ENCODE measurements around the gene TPRX1. TPM values are rescaled to one million over a fixed set of nuclear protein-coding genes. Genes with fewer than 3 reads are reported as not detected.

The TPRX1 gene
- total and polyA plus RNA-seq, 9 of the 15 experiments (the other 6 are each of a cell fraction or from before 2014, with no cell fraction given), result not detected

DNA sequence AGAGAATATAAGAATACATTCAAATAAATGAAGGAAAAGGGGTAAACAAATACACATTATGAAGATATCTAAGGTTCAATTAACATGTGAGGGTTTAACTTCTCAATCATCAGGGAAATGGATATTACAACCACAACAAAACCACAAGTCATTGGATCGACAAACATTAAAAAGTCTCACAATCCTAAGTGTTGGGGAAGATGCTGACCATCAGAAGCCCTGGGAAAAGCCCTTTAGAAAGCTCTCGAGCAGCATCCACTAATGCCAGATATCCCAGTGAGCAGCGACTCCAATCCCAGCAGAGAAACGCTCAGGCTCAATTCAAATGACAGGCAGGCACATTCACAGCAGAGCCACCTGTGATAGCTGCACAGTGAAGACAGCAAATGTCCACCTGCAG lies 3.1 kb downstream of the TPRX1 start:
- ATAC-seq (no peak), DNase-seq (ENCODE audit: extremely low read depth in 1 of 4, low spot score in 3 of 4) (no peak), FAIRE-seq (no peak)
- Histone ChIP-seq H3K9me1 (ENCODE audit: control insufficient read depth, insufficient read depth, low read length) (no peaks in the 10 kb centered on the region), H4K20me1 (replicated peaks; ENCODE audit: control insufficient read depth, insufficient read depth, low read length) (no peaks in the 10 kb centered on the region), H3K27me3 (ENCODE audit: control insufficient read depth in 2 of 2, insufficient read depth in 2 of 2, low read length in 2 of 2) (peaks cover 17 to 27% of the 10 kb centered on the region in 2 experiments), H3K4me3 (no peak overlapping the region), H3K79me2 (ENCODE audit: control insufficient read depth, insufficient read depth, low read length) (no peaks in the 10 kb centered on the region), H3K36me3 (ENCODE audit: control insufficient read depth, insufficient read depth, low read length) (no peaks in the 10 kb centered on the region), H3K27ac (ENCODE audit: extremely low read depth, low read depth, low read length) (no peak overlapping the region), H3K9ac (ENCODE audit: insufficient read depth in 1 of 2, low read depth in 2 of 2, low read length in 2 of 2) (no peak overlapping the region), H3K4me1 (replicated peaks in 1 of 2; ENCODE audit: control insufficient read depth in 2 of 2, insufficient read depth in 2 of 2, low read length in 2 of 2) (no peaks in the 10 kb centered on the region; a peak in 1 of 5 replicates), H2AFZ (ENCODE audit: low read depth, low read length) (no peak overlapping the region), H3K4me2 (ENCODE audit: insufficient read depth, low read length) (no peak overlapping the region), H3K9me3 (replicated peaks; ENCODE audit: control insufficient read depth, insufficient read depth, low read depth, low read length) (no peaks in the 10 kb centered on the region)
- intact Hi-C loops (cut with micrococcal nuclease), result no loop called here
- ChIA-PET POLR2A (no interaction called here), CTCF (ENCODE audit: low intra/inter-chr PET ratio) (no interaction called here)
- 17% methylated on average over 4 of the region's 4 CpGs for WGBS (ENCODE audit: insufficient coverage, low coverage, missing lambda C conversion rate)
- BruUV-seq (replicated peaks), result no TSS peak
- in situ Hi-C loops (cut with MboI), result loop anchor here (5.0 kb wide), 1 partner anchor 56 kb away; the partner anchor contains the start of gene TPRX2
- TF ChIP-seq, protein P1, sequence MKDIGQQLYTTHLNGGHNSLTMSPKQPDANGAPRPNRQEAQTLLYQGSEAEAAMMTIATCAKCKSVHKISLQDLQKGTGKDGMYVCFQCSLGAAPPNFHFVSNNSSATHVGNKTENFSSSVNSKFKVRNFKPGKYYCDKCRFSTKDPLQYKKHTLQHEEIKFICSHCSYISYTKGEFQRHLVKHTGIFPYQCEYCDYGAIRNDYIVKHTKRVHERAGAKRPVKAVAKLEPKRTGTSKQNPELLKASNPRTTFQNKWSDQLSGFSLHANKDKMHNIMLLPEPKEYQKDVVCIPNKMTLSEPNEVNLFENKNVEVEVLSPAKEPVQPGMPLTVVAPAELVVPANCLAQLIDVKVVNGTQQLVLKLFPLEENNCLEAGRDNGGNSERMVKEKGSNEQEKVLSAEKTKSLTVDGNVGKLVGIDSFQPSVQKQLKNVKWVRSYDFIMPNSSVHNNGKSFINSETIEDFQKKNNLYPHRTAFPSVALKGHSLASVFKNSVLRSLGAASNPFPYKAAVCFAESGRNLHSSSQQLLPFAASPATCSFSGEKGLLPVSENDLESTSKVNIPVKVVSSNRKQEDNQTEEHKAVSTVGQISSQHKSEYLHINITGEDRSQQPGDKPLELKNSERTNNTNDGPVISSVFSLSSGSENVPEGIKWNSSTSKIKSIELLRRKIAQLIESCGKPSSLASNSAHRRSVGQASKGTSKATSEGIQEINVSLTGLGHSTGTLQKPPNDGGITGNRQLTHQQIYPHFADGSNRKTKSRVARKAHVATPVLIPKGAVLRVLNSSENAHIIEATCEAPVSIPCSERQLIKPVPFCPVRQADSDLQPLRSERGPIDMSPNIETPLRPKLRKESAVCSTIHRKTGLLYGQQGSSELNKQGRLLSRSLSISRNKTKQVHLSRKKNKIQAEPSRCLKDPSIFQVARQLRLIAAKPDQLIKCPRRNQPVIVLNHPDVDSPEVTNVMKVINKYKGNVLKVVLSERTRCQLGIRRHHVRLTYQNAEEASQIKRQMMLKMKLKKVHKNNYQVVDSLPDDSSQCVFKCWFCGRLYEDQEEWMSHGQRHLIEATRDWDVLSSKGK (CRISPR knock-in tag; IDR thresholded peaks at IDR 0.05), result no peak
- TF ChIP-seq MYBL2 (IDR thresholded peaks at IDR 0.05; ENCODE audit: low read depth) (no peak), MYBL2 (CRISPR knock-in tag; IDR thresholded peaks at IDR 0.05; ENCODE audit: borderline replicate concordance) (no peak), GTF2A2 (tag; IDR thresholded peaks at IDR 0.05) (no peak), SRSF3 (IDR thresholded peaks at IDR 0.05; ENCODE audit: insufficient read depth, low read length) (no peak), TRIM24 (IDR thresholded peaks at IDR 0.05) (no peak), SRSF1 (IDR thresholded peaks at IDR 0.05; ENCODE audit: low read depth, low read length) (no peak), SP2 (IDR thresholded peaks at IDR 0.05; ENCODE audit: extremely low read depth, low read depth, low read length, poor library complexity, severe bottlenecking) (no peak), ZNF75A (CRISPR knock-in tag; IDR thresholded peaks at IDR 0.05) (no peak), HEY1 (CRISPR knock-in tag; IDR thresholded peaks at IDR 0.05; ENCODE audit: borderline replicate concordance) (no peak), RBM25 (IDR thresholded peaks at IDR 0.05; ENCODE audit: low read depth, low read length, severe bottlenecking) (peak; percentile 45), ARID1B (IDR thresholded peaks at IDR 0.05) (no peak), ZNF184 (CRISPR knock-in tag; IDR thresholded peaks at IDR 0.05) (peak; percentile 72; the same call in 1 of the 2 replicates)
- TF ChIP-seq, protein P2, sequence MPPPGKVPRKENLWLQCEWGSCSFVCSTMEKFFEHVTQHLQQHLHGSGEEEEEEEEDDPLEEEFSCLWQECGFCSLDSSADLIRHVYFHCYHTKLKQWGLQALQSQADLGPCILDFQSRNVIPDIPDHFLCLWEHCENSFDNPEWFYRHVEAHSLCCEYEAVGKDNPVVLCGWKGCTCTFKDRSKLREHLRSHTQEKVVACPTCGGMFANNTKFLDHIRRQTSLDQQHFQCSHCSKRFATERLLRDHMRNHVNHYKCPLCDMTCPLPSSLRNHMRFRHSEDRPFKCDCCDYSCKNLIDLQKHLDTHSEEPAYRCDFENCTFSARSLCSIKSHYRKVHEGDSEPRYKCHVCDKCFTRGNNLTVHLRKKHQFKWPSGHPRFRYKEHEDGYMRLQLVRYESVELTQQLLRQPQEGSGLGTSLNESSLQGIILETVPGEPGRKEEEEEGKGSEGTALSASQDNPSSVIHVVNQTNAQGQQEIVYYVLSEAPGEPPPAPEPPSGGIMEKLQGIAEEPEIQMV (tag; conservative IDR thresholded peaks at IDR 0.05; ENCODE audit: low read depth), result no peak
